Measurements from ENCODE around the gene ARHGDIG. TPM values are rescaled to one million over a fixed set of nuclear protein-coding genes. Genes with fewer than 3 reads are reported as not detected.

ARHGDIG gene
- total RNA-seq, 1 donor: not detected

- H3K36me3 ChIP-seq (ENCODE audit: insufficient read depth, low read length): peaks cover 8% of the 10 kb centered on the region
- H4K20me1 ChIP-seq (ENCODE audit: insufficient read depth, low read length): peaks cover 4% of the 10 kb centered on the region
- no peak for TF ChIP-seq CTCF (IDR thresholded peaks at IDR 0.05; ENCODE audit: extremely low read depth, low read depth, low read length)
- DNase-seq (ENCODE audit: insufficient read length, low spot score, missing footprints): peak; percentile 68
- no peaks in the 10 kb centered on the region for H3K27me3 ChIP-seq (ENCODE audit: insufficient read depth, low read length)
- H3K79me2 ChIP-seq (ENCODE audit: insufficient read depth, low read length): no peaks in the 10 kb centered on the region
- H3K4me3 ChIP-seq (ENCODE audit: insufficient read depth, low read length): no peak overlapping the region
- H2AFZ ChIP-seq (ENCODE audit: low read length): no peak overlapping the region
- H3K4me1 ChIP-seq (ENCODE audit: insufficient read depth, low read length): no peaks in the 10 kb centered on the region
- H3K4me2 ChIP-seq (ENCODE audit: insufficient read depth, low read length): no peak overlapping the region
- H3K9me3 ChIP-seq (ENCODE audit: low read depth, low read length): no peaks in the 10 kb centered on the region
- H3K27ac ChIP-seq (ENCODE audit: low read depth, low read length): no peak overlapping the region
Observed at GRCh38 chr16:263182-263774, 17.1 kb upstream of the ARHGDIG start.

GRCh38 chr16:263944-264343, 16.4 kb upstream of the ARHGDIG start:
- peak; percentile 27 for DNase-seq (ENCODE audit: insufficient read length, low spot score, missing footprints)
- no peaks in the 10 kb centered on the region for H3K79me2 ChIP-seq (ENCODE audit: insufficient read depth, low read length)
- no peaks in the 10 kb centered on the region for H3K9me3 ChIP-seq (ENCODE audit: low read depth, low read length)
- no peak for TF ChIP-seq CTCF (IDR thresholded peaks at IDR 0.05; ENCODE audit: extremely low read depth, low read depth, low read length)
- H3K36me3 ChIP-seq (ENCODE audit: insufficient read depth, low read length): peaks cover 8% of the 10 kb centered on the region
- no peak overlapping the region for H2AFZ ChIP-seq (ENCODE audit: low read length)
- H3K4me2 ChIP-seq (ENCODE audit: insufficient read depth, low read length): no peak overlapping the region
- H4K20me1 ChIP-seq (ENCODE audit: insufficient read depth, low read length): peaks cover 4% of the 10 kb centered on the region
- H3K27me3 ChIP-seq (ENCODE audit: insufficient read depth, low read length): no peaks in the 10 kb centered on the region
- no peaks in the 10 kb centered on the region for H3K4me1 ChIP-seq (ENCODE audit: insufficient read depth, low read length)
- H3K27ac ChIP-seq (ENCODE audit: low read depth, low read length): no peak overlapping the region
- no peak overlapping the region for H3K4me3 ChIP-seq (ENCODE audit: insufficient read depth, low read length)

- Histone ChIP-seq H3K4me1 (ENCODE audit: insufficient read depth, low read length) (no peaks in the 10 kb centered on the region), H3K4me3 (ENCODE audit: insufficient read depth, low read length) (no peak overlapping the region), H2AFZ (ENCODE audit: low read length) (no peak overlapping the region), H3K27ac (ENCODE audit: low read depth, low read length) (no peak overlapping the region), H3K27me3 (ENCODE audit: insufficient read depth, low read length) (no peaks in the 10 kb centered on the region), H4K20me1 (ENCODE audit: insufficient read depth, low read length) (peaks cover 4% of the 10 kb centered on the region), H3K79me2 (ENCODE audit: insufficient read depth, low read length) (no peaks in the 10 kb centered on the region), H3K36me3 (ENCODE audit: insufficient read depth, low read length) (peaks cover 3% of the 10 kb centered on the region), H3K9me3 (ENCODE audit: low read depth, low read length) (no peaks in the 10 kb centered on the region), H3K4me2 (ENCODE audit: insufficient read depth, low read length) (no peak overlapping the region)
- TF ChIP-seq CTCF (IDR thresholded peaks at IDR 0.05; ENCODE audit: extremely low read depth, low read depth, low read length): no peak
- peak; percentile 29 for DNase-seq (ENCODE audit: insufficient read length, low spot score, missing footprints)
Observed at GRCh38 chr16:264440-264951, 15.9 kb upstream of the ARHGDIG start.

- Histone ChIP-seq H3K4me2 (ENCODE audit: insufficient read depth, low read length) (no peak overlapping the region), H3K4me3 (ENCODE audit: insufficient read depth, low read length) (no peak overlapping the region), H4K20me1 (ENCODE audit: insufficient read depth, low read length) (peaks cover 4% of the 10 kb centered on the region), H3K27ac (ENCODE audit: low read depth, low read length) (no peak overlapping the region), H3K79me2 (ENCODE audit: insufficient read depth, low read length) (no peaks in the 10 kb centered on the region), H3K9me3 (ENCODE audit: low read depth, low read length) (no peaks in the 10 kb centered on the region), H2AFZ (ENCODE audit: low read length) (no peak overlapping the region), H3K4me1 (ENCODE audit: insufficient read depth, low read length) (no peaks in the 10 kb centered on the region), H3K27me3 (ENCODE audit: insufficient read depth, low read length) (no peaks in the 10 kb centered on the region), H3K36me3 (ENCODE audit: insufficient read depth, low read length) (peaks cover 3% of the 10 kb centered on the region)
- no peak for TF ChIP-seq CTCF (IDR thresholded peaks at IDR 0.05; ENCODE audit: extremely low read depth, low read depth, low read length)
- peak; percentile 53 for DNase-seq (ENCODE audit: insufficient read length, low spot score, missing footprints)
Observed at GRCh38 chr16:265002-265529, 15.3 kb upstream of the ARHGDIG start.
